ENCODE measurements around the gene SHISA6.

SHISA6 gene

DNA sequence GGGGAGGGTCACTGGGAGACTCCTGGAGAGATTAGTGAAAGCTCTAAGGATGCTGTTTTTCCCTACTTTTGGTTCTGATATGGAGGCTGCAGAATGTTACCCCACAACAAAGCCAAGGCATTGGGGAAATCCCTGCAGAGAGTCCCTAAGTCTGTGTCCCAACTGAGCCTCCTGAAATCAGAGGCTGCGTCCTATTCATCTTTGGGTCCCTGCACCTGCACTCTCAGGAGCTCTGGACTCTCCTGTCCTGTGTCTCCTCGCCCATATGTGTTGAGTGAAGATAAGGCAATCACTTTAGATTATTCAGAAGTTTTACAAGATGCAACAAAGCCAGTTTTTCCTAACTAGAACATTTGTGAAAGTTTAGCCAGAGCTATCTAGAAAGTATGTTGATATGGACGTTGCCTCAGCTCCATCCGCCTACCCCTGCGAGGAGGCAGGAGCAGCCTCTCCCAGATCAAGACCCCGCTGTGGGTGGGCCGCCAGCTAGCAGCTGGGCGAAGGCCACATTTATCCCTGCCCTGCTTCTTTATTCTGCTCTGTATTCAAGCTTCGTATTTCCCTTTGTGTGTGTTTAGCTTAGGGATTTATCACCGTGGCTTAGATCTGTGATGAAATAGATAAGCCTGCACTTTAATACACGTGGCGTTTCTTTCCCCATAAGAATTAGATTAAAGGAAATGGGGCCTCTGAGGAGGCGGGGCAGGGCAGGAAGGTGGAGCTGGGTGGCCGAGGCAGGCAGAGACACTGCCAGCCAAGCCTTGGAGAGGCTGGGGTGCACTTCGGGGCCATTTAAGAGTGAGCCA lies 37.4 kb downstream of the SHISA6 start:
- DNase-seq (ENCODE audit: low spot score) = no peak
- TF ChIP-seq, protein P1, sequence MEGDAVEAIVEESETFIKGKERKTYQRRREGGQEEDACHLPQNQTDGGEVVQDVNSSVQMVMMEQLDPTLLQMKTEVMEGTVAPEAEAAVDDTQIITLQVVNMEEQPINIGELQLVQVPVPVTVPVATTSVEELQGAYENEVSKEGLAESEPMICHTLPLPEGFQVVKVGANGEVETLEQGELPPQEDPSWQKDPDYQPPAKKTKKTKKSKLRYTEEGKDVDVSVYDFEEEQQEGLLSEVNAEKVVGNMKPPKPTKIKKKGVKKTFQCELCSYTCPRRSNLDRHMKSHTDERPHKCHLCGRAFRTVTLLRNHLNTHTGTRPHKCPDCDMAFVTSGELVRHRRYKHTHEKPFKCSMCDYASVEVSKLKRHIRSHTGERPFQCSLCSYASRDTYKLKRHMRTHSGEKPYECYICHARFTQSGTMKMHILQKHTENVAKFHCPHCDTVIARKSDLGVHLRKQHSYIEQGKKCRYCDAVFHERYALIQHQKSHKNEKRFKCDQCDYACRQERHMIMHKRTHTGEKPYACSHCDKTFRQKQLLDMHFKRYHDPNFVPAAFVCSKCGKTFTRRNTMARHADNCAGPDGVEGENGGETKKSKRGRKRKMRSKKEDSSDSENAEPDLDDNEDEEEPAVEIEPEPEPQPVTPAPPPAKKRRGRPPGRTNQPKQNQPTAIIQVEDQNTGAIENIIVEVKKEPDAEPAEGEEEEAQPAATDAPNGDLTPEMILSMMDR (IDR thresholded peaks at IDR 0.05; ENCODE audit: extremely low read depth, missing control alignments) = no peak

DNA sequence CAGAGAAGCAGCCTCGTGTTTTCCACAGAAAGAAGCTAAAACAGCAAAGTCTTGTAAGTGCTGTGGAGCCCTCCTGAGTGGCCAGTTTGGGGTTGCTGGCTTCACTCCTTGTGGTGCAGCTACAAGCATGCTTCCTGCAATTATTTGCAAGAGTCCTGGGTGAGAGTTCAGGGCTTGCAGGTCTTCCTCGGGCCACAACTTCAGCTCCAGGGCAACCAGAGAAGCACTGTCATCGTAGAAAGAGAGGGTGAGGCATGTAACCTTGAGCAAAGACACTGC lies 37.9 kb downstream of the SHISA6 start:
- DNase-seq (ENCODE audit: low spot score) = no peak
- TF ChIP-seq, protein P1 (IDR thresholded peaks at IDR 0.05; ENCODE audit: extremely low read depth, missing control alignments) = no peak

DNA sequence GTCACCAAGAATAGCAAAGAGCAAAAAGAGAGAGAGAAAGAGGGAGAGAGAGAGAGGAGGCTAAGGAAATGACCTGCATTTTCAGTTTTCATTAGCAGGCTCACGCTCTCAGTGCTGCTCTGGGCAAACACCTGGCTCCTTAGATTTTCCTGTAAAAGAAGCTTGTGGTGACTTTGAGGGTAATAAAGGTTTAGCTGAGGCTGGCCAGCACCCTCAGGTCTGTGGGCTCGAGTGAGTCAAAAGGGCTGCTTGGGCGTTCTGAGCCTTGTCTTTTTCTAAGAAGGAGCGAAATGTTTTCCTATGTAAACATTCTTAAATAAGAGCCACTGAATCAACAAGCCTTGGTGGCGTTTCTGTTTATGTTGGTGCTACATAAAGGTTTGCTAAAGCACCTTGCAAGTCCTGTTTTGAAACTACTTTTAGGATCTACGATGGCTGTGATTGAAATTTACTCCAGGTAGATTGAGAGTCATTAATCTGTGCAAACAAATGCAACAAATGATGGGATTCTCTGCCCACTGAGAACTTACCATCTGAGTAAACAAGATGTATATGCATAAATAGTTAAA lies 38.8 kb downstream of the SHISA6 start:
- DNase-seq (ENCODE audit: low spot score) = no peak
- TF ChIP-seq, protein P1 (IDR thresholded peaks at IDR 0.05; ENCODE audit: extremely low read depth, missing control alignments) = no peak

DNA sequence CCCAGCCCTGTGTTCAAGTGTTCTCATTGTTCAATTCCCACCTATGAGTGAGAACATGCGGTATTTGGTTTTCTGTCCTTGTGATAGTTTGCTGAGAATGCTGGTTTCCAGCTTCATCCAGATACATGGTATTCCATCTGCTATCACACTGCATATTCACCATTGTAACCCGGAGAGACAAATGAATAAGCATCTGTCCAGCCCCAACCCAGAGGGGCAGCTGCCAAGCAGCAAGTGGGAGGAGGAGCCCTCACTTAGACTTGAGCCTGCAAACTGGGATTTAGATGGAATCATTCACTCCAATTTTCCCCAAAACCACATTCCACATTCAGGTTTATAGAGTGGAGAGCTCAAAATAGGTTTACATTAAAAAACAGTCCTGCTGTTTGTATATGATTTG lies 41.6 kb downstream of the SHISA6 start:
- TF ChIP-seq, protein P1 (IDR thresholded peaks at IDR 0.05; ENCODE audit: extremely low read depth, missing control alignments) = no peak
- DNase-seq (ENCODE audit: low spot score) = no peak

- TF ChIP-seq, protein P1 (IDR thresholded peaks at IDR 0.05; ENCODE audit: extremely low read depth, missing control alignments) = no peak
- no peak for DNase-seq (ENCODE audit: low spot score)
Measured at GRCh38 chr17:11284811-11285210, 43.8 kb downstream of the SHISA6 start.

DNA sequence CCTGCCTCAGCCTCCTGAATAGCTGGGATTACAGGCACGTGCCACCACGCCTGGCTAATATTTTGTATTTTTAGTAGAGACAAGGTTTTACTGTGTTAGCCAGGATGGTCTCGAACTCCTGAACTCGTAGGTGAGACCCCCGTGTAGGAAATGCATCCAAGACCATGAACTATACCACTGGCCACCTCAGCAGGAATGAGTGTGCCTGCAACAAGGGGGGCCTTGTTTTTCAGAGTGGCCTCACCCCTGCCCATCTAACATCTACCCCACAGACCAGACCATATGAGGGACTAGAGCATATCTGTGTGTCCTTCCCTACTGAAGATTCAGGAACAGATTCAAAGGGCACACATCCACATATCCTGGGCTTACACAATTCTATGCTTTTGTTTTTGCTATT lies 44.9 kb downstream of the SHISA6 start:
- TF ChIP-seq, protein P1 (IDR thresholded peaks at IDR 0.05; ENCODE audit: extremely low read depth, missing control alignments) = no peak
- no peak for DNase-seq (ENCODE audit: low spot score)

- TF ChIP-seq, protein P1 (IDR thresholded peaks at IDR 0.05; ENCODE audit: extremely low read depth, missing control alignments) = no peak
- DNase-seq (ENCODE audit: low spot score) = no peak
Measured at GRCh38 chr17:11287791-11288190, 46.8 kb downstream of the SHISA6 start.

Measured in GM20000 (cell line).